ENCODE measurements around the gene PRDX5. TPM values are rescaled to one million over a fixed set of nuclear protein-coding genes. Genes with fewer than 3 reads are reported as not detected.

The PRDX5 gene
- total and polyA plus RNA-seq, 9 of the 15 experiments (the other 6 are each of a cell fraction or from before 2014, with no cell fraction given): 40.8 to 327 (median 204) TPM

DNA sequence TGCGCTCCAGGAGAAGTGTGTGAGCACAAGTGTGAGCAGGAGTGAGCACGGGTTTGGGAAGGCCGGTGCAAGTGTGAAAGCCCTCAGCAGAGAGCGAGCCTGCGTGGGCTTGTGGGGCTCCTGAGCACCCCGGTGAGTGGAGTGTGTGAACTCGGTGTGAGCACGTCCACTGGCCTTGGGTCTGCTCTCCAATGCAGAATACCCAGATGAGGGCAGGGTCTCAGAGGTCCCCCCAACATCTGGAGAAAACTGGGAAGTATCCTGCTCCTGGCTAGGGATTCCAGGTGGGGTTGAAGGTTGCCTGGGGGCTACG lies 11.4 kb upstream of the PRDX5 start:
- Histone ChIP-seq H3K27me3 (ENCODE audit: control insufficient read depth in 2 of 2, insufficient read depth in 2 of 2, low read length in 2 of 2) (no peaks in the 10 kb centered on the region), H3K36me3 (ENCODE audit: control insufficient read depth, insufficient read depth, low read length) (peaks cover 33% of the 10 kb centered on the region; the same call in 2 of the 3 replicates), H4K20me1 (replicated peaks; ENCODE audit: control insufficient read depth, insufficient read depth, low read length) (no peaks in the 10 kb centered on the region; the same call in 1 of the 2 replicates), H3K79me2 (ENCODE audit: control insufficient read depth, insufficient read depth, low read length) (peaks cover 50% of the 10 kb centered on the region), H3K9me1 (ENCODE audit: control insufficient read depth, insufficient read depth, low read length) (peaks cover 5% of the 10 kb centered on the region), H3K4me3 (peak overlapping the region; percentile 93), H3K27ac (ENCODE audit: extremely low read depth, low read depth, low read length) (peak overlapping the region; percentile 96), H3K4me1 (replicated peaks in 1 of 2; ENCODE audit: control insufficient read depth in 2 of 2, insufficient read depth in 2 of 2, low read length in 2 of 2) (peaks cover 29 to 39% of the 10 kb centered on the region in 2 experiments), H3K9me3 (replicated peaks; ENCODE audit: control insufficient read depth, insufficient read depth, low read depth, low read length) (no peaks in the 10 kb centered on the region), H3K9ac (ENCODE audit: insufficient read depth in 1 of 2, low read depth in 2 of 2, low read length in 2 of 2) (peak overlapping the region; percentile 90 to 98), H3K4me2 (ENCODE audit: insufficient read depth, low read length) (peak overlapping the region; percentile 100), H2AFZ (ENCODE audit: low read depth, low read length) (peak overlapping the region; percentile 88; the same call in 1 of the 2 replicates)
- no peak for ATAC-seq
- no TSS peak for BruUV-seq (replicated peaks)
- 9% methylated on average over 9 of the region's 9 CpGs for WGBS (ENCODE audit: insufficient coverage, low coverage, missing lambda C conversion rate)
- no peak for FAIRE-seq
- DNase-seq (ENCODE audit: extremely low read depth in 1 of 4, low spot score in 3 of 4): no peak
- POLR2A ChIA-PET: interaction anchor here (0.6 kb wide), 1 partner anchor 80 kb away, joined by 3 read pairs; the partner anchor contains the start of genes NUDT22 and TRPT1
- intact Hi-C loops (cut with micrococcal nuclease): loop anchor here (10.0 kb wide), 2 partner anchors 62 to 472 kb away; partner anchors contain the start of genes FKBP2, MARK2 and PPP1R14B
- CTCF ChIA-PET (ENCODE audit: low intra/inter-chr PET ratio): interaction anchor here (0.7 kb wide), 1 partner anchor 35 kb away, joined by 3 read pairs; no protein-coding TSS in a partner anchor
- in situ Hi-C loops (cut with MboI): no loop called here
- TF ChIP-seq SP1 (CRISPR knock-in tag; IDR thresholded peaks at IDR 0.05) (peak; percentile 11; the same call in 1 of the 2 replicates), SUPT5H (IDR thresholded peaks at IDR 0.05) (peak; percentile 10; the same call in 1 of the 2 replicates), ZSCAN29 (IDR thresholded peaks at IDR 0.05) (no peak), ELF4 (CRISPR knock-in tag; IDR thresholded peaks at IDR 0.05) (0 out of 2 replicates have a peak, but pooled peaks have one; percentile 55), RBM22 (IDR thresholded peaks at IDR 0.05; ENCODE audit: low read depth, low read length, poor library complexity, severe bottlenecking) (peak; percentile 3), NFRKB (IDR thresholded peaks at IDR 0.05; ENCODE audit: low read depth) (0 out of 2 replicates have a peak, but pooled peaks have one; percentile 5), E2F4 (CRISPR knock-in tag; IDR thresholded peaks at IDR 0.05; ENCODE audit: low read depth) (0 out of 2 replicates have a peak, but pooled peaks have one; percentile 0)
- TF ChIP-seq, protein P1, sequence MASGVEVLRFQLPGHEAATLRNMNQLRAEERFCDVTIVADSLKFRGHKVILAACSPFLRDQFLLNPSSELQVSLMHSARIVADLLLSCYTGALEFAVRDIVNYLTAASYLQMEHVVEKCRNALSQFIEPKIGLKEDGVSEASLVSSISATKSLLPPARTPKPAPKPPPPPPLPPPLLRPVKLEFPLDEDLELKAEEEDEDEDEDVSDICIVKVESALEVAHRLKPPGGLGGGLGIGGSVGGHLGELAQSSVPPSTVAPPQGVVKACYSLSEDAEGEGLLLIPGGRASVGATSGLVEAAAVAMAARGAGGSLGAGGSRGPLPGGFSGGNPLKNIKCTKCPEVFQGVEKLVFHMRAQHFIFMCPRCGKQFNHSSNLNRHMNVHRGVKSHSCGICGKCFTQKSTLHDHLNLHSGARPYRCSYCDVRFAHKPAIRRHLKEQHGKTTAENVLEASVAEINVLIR (CRISPR knock-in tag; IDR thresholded peaks at IDR 0.05): no peak
- TF ChIP-seq, protein P2, sequence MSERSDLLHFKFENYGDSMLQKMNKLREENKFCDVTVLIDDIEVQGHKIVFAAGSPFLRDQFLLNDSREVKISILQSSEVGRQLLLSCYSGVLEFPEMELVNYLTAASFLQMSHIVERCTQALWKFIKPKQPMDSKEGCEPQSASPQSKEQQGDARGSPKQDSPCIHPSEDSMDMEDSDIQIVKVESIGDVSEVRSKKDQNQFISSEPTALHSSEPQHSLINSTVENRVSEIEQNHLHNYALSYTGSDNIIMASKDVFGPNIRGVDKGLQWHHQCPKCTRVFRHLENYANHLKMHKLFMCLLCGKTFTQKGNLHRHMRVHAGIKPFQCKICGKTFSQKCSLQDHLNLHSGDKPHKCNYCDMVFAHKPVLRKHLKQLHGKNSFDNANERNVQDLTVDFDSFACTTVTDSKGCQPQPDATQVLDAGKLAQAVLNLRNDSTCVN (CRISPR knock-in tag; IDR thresholded peaks at IDR 0.05): peak; percentile 83; the same call in 1 of the 2 replicates
